HepG2 (cell line): ENCODE data around the gene RAP1GAP2. TPM values are rescaled to one million over a fixed set of nuclear protein-coding genes. Genes with fewer than 3 reads are reported as not detected.

ENCODE experiments used
- CERS6 ChIP-seq: sonication (generic); formaldehyde crosslinking; IDR thresholded peaks from 2 replicates; pipeline ENCODE4 v1.5.0; 2020; ENCODE audit warnings: missing genetic modification reagents
- GABPA ChIP-seq, 2 experiments: IDR thresholded peaks; 2 replicates each; pipeline ENCODE4 v1.6.1; 2011 to 2016; ENCODE audit warnings: low read depth in 2 of 2, low read length in 1 of 2, missing biosample characterization in 1 of 2, missing genetic modification characterization in 1 of 2
- MED1 ChIP-seq: sonication (generic); formaldehyde crosslinking; IDR thresholded peaks from 2 replicates; pipeline ENCODE4 v1.4.0; 2020; ENCODE audit warnings: missing genetic modification reagents
- PHB2 ChIP-seq: fragments of 450-650 bp; IDR thresholded peaks from 2 replicates; pipeline ENCODE4 v1.6.1; 2018; ENCODE audit not compliant: partially characterized antibody
- PLRG1 ChIP-seq: fragments of 450-650 bp; conservative IDR thresholded peaks from 2 replicates; pipeline ENCODE4 v1.6.1; 2016
- ZC3H13 ChIP-seq: sonication (generic); formaldehyde crosslinking; IDR thresholded peaks from 2 replicates; pipeline ENCODE4 v1.8.1; 2023; ENCODE audit warnings: mild to moderate bottlenecking, missing genetic modification reagents, moderate library complexity
- ZNF232 ChIP-seq: sonication (generic); formaldehyde crosslinking; IDR thresholded peaks from 2 replicates; pipeline ENCODE4 v1.4.0; 2020; ENCODE audit warnings: missing genetic modification reagents, borderline replicate concordance
- ZNF749 ChIP-seq: sonication (generic); formaldehyde crosslinking; IDR thresholded peaks from 2 replicates; pipeline ENCODE4 v1.8.0; 2022; ENCODE audit warnings: mild to moderate bottlenecking, missing genetic modification reagents, moderate library complexity, borderline replicate concordance
- ZNF790 ChIP-seq: sonication (generic); formaldehyde crosslinking; IDR thresholded peaks from 2 replicates; pipeline ENCODE4 v1.8.0; 2022; ENCODE audit warnings: missing genetic modification reagents, mild to moderate bottlenecking, borderline replicate concordance
- polyA plus RNA-seq, 8 experiments: library from polyadenylated mRNA; depleted of rRNA in 3 of 8; stranded (reverse) in 7 of 8; unstranded in 1 of 8; fragments of >200 nt; fragmentation: Illumina TruSeq in 4 of 8; extraction: Trizol in 4 of 8; gene quantifications; 2 replicates each; pipeline versions ENCODE4 v1.2.1 to v1.2.3, GENCODE V29; 2011 to 2016; ENCODE audit warnings: low read depth in 4 of 8, missing spikeins in 1 of 8, mixed read lengths in 1 of 8; ENCODE audit not compliant: insufficient read depth in 1 of 8
- total RNA-seq, 5 experiments: library from RNA; depleted of rRNA; stranded (reverse); fragments of >200 nt; fragmentation: Illumina TruSeq; extraction: Trizol; gene quantifications; 2 replicates each; pipeline ENCODE4 v1.2.3, GENCODE V29; 2016; ENCODE audit warnings: low read depth in 1 of 5
- TF ChIP-seq, protein P1 (sequence below): sonication (generic); formaldehyde crosslinking; IDR thresholded peaks from 2 replicates; pipeline ENCODE4 v1.5.0; 2020; ENCODE audit warnings: mild to moderate bottlenecking, missing genetic modification reagents, borderline replicate concordance
- TF ChIP-seq, protein P2 (sequence below): sonication (generic); formaldehyde crosslinking; IDR thresholded peaks from 2 replicates; pipeline ENCODE4 v1.4.0; 2020; ENCODE audit warnings: missing genetic modification reagents, borderline replicate concordance
- TF ChIP-seq, protein P3 (sequence below): sonication (generic); formaldehyde crosslinking; IDR thresholded peaks from 2 replicates; pipeline ENCODE4 v1.8.0; 2022; ENCODE audit warnings: low read depth, missing genetic modification reagents
- TF ChIP-seq, protein P4 (sequence below): sonication (generic); formaldehyde crosslinking; IDR thresholded peaks from 2 replicates; pipeline ENCODE4 v1.5.0; 2020; ENCODE audit warnings: mild to moderate bottlenecking, missing genetic modification reagents
- TF ChIP-seq, protein P5 (sequence below): IDR thresholded peaks from 2 replicates; pipeline ENCODE4 v1.6.1; 2016; ENCODE audit warnings: control low read depth

The RAP1GAP2 gene
- total and polyA plus RNA-seq, 2 of the 13 experiments (the other 11 are each of a cell fraction or from before 2014, with no cell fraction given): 10.9 to 12.0 TPM

DNA sequence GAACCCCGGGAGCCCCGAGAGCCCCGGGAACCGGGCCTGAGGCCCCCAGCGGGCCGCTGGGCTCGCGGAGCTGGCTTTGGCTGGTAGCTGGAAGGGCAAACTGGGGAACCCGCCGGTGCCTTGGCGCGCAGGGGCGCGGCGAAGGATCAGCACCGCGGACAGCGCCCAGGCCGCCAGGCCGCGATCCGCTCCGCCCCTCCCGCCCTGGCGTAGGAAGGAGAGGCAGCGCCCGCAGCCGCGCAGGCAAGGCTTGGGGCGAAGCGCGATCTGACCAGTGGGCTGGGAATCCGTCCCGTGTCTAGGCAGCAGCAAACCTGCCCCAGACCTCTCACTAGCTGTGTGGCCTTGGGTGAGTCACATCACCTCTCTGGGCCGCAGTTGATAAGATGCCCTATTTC is 46.5 kb upstream of the RAP1GAP2 start (continued):
- TF ChIP-seq, protein P1, sequence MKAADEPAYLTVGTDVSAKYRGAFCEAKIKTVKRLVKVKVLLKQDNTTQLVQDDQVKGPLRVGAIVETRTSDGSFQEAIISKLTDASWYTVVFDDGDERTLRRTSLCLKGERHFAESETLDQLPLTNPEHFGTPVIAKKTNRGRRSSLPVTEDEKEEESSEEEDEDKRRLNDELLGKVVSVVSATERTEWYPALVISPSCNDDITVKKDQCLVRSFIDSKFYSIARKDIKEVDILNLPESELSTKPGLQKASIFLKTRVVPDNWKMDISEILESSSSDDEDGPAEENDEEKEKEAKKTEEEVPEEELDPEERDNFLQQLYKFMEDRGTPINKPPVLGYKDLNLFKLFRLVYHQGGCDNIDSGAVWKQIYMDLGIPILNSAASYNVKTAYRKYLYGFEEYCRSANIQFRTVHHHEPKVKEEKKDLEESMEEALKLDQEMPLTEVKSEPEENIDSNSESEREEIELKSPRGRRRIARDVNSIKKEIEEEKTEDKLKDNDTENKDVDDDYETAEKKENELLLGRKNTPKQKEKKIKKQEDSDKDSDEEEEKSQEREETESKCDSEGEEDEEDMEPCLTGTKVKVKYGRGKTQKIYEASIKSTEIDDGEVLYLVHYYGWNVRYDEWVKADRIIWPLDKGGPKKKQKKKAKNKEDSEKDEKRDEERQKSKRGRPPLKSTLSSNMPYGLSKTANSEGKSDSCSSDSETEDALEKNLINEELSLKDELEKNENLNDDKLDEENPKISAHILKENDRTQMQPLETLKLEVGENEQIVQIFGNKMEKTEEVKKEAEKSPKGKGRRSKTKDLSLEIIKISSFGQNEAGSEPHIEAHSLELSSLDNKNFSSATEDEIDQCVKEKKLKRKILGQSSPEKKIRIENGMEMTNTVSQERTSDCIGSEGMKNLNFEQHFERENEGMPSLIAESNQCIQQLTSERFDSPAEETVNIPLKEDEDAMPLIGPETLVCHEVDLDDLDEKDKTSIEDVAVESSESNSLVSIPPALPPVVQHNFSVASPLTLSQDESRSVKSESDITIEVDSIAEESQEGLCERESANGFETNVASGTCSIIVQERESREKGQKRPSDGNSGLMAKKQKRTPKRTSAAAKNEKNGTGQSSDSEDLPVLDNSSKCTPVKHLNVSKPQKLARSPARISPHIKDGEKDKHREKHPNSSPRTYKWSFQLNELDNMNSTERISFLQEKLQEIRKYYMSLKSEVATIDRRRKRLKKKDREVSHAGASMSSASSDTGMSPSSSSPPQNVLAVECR: peak; percentile 92
- TF ChIP-seq PLRG1 (no peak), CERS6 (CRISPR knock-in tag) (peak; percentile 90; the same call in 1 of the 2 replicates), ZNF749 (CRISPR knock-in tag) (peak; percentile 98), GABPA (IDR thresholded peaks at IDR 0.05; ENCODE audit: low read depth, low read length) (no peak), GABPA (CRISPR knock-in tag; IDR thresholded peaks at IDR 0.05; ENCODE audit: low read depth) (no peak), PHB2 (no peak), ZNF232 (CRISPR knock-in tag) (peak; percentile 99), ZC3H13 (peak; percentile 95), ZNF790 (CRISPR knock-in tag) (peak; percentile 99), MED1 (peak; percentile 86)
- TF ChIP-seq, protein P2, sequence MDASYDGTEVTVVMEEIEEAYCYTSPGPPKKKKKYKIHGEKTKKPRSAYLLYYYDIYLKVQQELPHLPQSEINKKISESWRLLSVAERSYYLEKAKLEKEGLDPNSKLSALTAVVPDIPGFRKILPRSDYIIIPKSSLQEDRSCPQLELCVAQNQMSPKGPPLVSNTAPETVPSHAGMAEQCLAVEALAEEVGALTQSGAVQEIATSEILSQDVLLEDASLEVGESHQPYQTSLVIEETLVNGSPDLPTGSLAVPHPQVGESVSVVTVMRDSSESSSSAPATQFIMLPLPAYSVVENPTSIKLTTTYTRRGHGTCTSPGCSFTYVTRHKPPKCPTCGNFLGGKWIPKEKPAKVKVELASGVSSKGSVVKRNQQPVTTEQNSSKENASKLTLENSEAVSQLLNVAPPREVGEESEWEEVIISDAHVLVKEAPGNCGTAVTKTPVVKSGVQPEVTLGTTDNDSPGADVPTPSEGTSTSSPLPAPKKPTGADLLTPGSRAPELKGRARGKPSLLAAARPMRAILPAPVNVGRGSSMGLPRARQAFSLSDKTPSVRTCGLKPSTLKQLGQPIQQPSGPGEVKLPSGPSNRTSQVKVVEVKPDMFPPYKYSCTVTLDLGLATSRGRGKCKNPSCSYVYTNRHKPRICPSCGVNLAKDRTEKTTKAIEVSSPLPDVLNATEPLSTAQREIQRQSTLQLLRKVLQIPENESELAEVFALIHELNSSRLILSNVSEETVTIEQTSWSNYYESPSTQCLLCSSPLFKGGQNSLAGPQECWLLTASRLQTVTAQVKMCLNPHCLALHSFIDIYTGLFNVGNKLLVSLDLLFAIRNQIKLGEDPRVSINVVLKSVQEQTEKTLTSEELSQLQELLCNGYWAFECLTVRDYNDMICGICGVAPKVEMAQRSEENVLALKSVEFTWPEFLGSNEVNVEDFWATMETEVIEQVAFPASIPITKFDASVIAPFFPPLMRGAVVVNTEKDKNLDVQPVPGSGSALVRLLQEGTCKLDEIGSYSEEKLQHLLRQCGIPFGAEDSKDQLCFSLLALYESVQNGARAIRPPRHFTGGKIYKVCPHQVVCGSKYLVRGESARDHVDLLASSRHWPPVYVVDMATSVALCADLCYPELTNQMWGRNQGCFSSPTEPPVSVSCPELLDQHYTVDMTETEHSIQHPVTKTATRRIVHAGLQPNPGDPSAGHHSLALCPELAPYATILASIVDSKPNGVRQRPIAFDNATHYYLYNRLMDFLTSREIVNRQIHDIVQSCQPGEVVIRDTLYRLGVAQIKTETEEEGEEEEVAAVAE (CRISPR knock-in tag): peak; percentile 86
- TF ChIP-seq, protein P3, sequence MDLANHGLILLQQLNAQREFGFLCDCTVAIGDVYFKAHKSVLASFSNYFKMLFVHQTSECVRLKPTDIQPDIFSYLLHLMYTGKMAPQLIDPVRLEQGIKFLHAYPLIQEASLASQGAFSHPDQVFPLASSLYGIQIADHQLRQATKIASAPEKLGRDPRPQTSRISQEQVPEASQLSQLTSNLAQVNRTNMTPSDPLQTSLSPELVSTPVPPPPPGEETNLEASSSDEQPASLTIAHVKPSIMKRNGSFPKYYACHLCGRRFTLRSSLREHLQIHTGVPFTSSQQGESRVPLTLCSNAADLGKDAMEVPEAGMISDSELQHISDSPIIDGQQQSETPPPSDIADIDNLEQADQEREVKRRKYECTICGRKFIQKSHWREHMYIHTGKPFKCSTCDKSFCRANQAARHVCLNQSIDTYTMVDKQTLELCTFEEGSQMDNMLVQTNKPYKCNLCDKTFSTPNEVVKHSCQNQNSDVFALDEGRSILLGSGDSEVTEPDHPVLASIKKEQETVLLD (CRISPR knock-in tag): peak; percentile 87
- TF ChIP-seq, protein P4, sequence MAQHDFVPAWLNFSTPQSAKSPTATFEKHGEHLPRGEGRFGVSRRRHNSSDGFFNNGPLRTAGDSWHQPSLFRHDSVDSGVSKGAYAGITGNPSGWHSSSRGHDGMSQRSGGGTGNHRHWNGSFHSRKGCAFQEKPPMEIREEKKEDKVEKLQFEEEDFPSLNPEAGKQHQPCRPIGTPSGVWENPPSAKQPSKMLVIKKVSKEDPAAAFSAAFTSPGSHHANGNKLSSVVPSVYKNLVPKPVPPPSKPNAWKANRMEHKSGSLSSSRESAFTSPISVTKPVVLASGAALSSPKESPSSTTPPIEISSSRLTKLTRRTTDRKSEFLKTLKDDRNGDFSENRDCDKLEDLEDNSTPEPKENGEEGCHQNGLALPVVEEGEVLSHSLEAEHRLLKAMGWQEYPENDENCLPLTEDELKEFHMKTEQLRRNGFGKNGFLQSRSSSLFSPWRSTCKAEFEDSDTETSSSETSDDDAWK (CRISPR knock-in tag): no peak
- TF ChIP-seq, protein P5, sequence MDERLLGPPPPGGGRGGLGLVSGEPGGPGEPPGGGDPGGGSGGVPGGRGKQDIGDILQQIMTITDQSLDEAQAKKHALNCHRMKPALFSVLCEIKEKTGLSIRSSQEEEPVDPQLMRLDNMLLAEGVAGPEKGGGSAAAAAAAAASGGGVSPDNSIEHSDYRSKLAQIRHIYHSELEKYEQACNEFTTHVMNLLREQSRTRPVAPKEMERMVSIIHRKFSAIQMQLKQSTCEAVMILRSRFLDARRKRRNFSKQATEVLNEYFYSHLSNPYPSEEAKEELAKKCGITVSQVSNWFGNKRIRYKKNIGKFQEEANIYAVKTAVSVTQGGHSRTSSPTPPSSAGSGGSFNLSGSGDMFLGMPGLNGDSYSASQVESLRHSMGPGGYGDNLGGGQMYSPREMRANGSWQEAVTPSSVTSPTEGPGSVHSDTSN (CRISPR knock-in tag): no peak
